Neuronal stem cell (in vitro differentiated cells): ENCODE data around the gene MUC4.
A peak's percentile ranks its signal among the peaks of the same experiment; 100 is the strongest.
"Not testable (repeated sequence)": the region's sequence is repeated elsewhere in the genome, so short reads cannot be mapped to it uniquely, and the experiment has no call there.

Experiments used
- DNase-seq: peaks from one replicate; pipeline ENCODE4 v3.0.0-alpha.2; 2013; ENCODE audit warnings: low spot score
- H2AFZ ChIP-seq: one replicate; pipeline ENCODE4 v1.6.1; 2013; ENCODE audit warnings: mild to moderate bottlenecking, low read length, inconsistent platforms
- H2AK5ac ChIP-seq: 2 replicates; pipeline ENCODE4 v1.6.1; 2013; ENCODE audit warnings: low read depth, mild to moderate bottlenecking, inconsistent platforms, low read length, moderate library complexity, mixed read lengths
- H2BK120ac ChIP-seq: 2 replicates; pipeline ENCODE4 v1.6.1; 2013; ENCODE audit warnings: low read depth, mild to moderate bottlenecking, inconsistent platforms, low read length, moderate library complexity, mixed read lengths
- H2BK12ac ChIP-seq: one replicate; pipeline ENCODE4 v1.6.1; 2013; ENCODE audit warnings: low read length, inconsistent platforms
- H2BK15ac ChIP-seq: 2 replicates; pipeline ENCODE4 v1.6.1; 2013; ENCODE audit warnings: mild to moderate bottlenecking, low read length, inconsistent platforms, mixed read lengths
- H2BK5ac ChIP-seq: one replicate; pipeline ENCODE4 v1.6.1; 2013; ENCODE audit warnings: inconsistent platforms, mild to moderate bottlenecking, low read length, moderate library complexity
- H3K14ac ChIP-seq: one replicate; pipeline ENCODE4 v1.6.1; 2013; ENCODE audit warnings: low read length, inconsistent platforms
- H3K18ac ChIP-seq: 2 replicates; pipeline ENCODE4 v1.6.1; 2013; ENCODE audit warnings: low read length, inconsistent platforms
- H3K23ac ChIP-seq: 2 replicates; pipeline ENCODE4 v1.6.1; 2013; ENCODE audit warnings: low read depth, mild to moderate bottlenecking, mixed read lengths, low read length, inconsistent platforms; ENCODE audit not compliant: poor library complexity
- H3K27ac ChIP-seq: replicated peaks from 3 replicates; pipeline ENCODE4 v1.5.1; 2013; ENCODE audit warnings: low read length, inconsistent platforms
- H3K27me3 ChIP-seq, 3 experiments: 2 replicates each; pipeline ENCODE4 v1.6.1; 2013; ENCODE audit warnings: low read length in 3 of 3, mild to moderate bottlenecking in 2 of 3, inconsistent platforms in 1 of 3, low read depth in 1 of 3, mixed read lengths in 1 of 3, moderate library complexity in 1 of 3; ENCODE audit not compliant: control insufficient read depth in 3 of 3, insufficient read depth in 3 of 3
- H3K36me3 ChIP-seq, 2 donors: replicated peaks in 1 of 2; 2 replicates each; pipeline ENCODE4 v1.6.1; 2013; ENCODE audit warnings: low read length in 2 of 2; ENCODE audit not compliant: control insufficient read depth in 2 of 2, insufficient read depth in 2 of 2
- H3K4ac ChIP-seq: 2 replicates; pipeline ENCODE4 v1.6.1; 2013; ENCODE audit warnings: inconsistent platforms, mild to moderate bottlenecking, low read length, moderate library complexity
- H3K4me1 ChIP-seq, 2 donors: 1 replicate in 1 of 2; 2 replicates in 1 of 2; pipeline ENCODE4 v1.6.1; 2013; ENCODE audit warnings: low read length in 2 of 2, low read depth in 1 of 2; ENCODE audit not compliant: control insufficient read depth in 2 of 2, insufficient read depth in 1 of 2
- H3K4me2 ChIP-seq: one replicate; pipeline ENCODE4 v1.6.1; 2013; ENCODE audit warnings: mild to moderate bottlenecking, low read length, inconsistent platforms; ENCODE audit not compliant: insufficient read depth, poor library complexity, severe bottlenecking
- H3K4me3 ChIP-seq, 2 donors: 2 replicates each; pipeline ENCODE4 v1.5.1; 2013; ENCODE audit warnings: low read length in 2 of 2, mild to moderate bottlenecking in 2 of 2, inconsistent platforms in 1 of 2, moderate library complexity in 1 of 2
- H3K79me1 ChIP-seq: one replicate; pipeline ENCODE4 v1.6.1; 2013; ENCODE audit warnings: low read depth, mild to moderate bottlenecking, inconsistent platforms, low read length, moderate library complexity
- H3K9ac ChIP-seq: one replicate; pipeline ENCODE4 v1.6.1; 2013; ENCODE audit warnings: mild to moderate bottlenecking, low read depth, low read length, inconsistent platforms; ENCODE audit not compliant: poor library complexity
- H3K9me3 ChIP-seq, 2 donors: replicated peaks in 1 of 2; 2 replicates each; pipeline versions ENCODE3 to v1.6.1; 2013; ENCODE audit warnings: low read length in 2 of 2, mild to moderate bottlenecking in 2 of 2, inconsistent platforms in 1 of 2, low read depth in 1 of 2, mixed read lengths in 1 of 2, moderate library complexity in 1 of 2; ENCODE audit not compliant: control insufficient read depth in 2 of 2, insufficient read depth in 1 of 2
- H4K8ac ChIP-seq: one replicate; pipeline ENCODE4 v1.6.1; 2013; ENCODE audit warnings: low read depth, mild to moderate bottlenecking, inconsistent platforms, low read length, moderate library complexity
- H4K91ac ChIP-seq: one replicate; pipeline ENCODE4 v1.6.1; 2013; ENCODE audit warnings: low read length, low read depth, mild to moderate bottlenecking, inconsistent platforms; ENCODE audit not compliant: poor library complexity
- WGBS, 2 donors: extraction: QIAGEN DNeasy Blood & Tissue Kit; methylation state at CpG; one replicate each; pipeline ENCODE4 v1.1.7; 2013; ENCODE audit warnings: missing lambda C conversion rate in 2 of 2, mixed read lengths in 1 of 2; ENCODE audit not compliant: insufficient read length in 2 of 2, insufficient replicate concordance in 1 of 2; ENCODE audit errors: extremely low coverage in 2 of 2; 5-methylcytosine and 5-hydroxymethylcytosine counted together

The MUC4 gene

GRCh38 chr3:195739561-195740111 lies 72.1 kb downstream of the MUC4 start:
- H3K27ac ChIP-seq = no peak overlapping the region
- H2BK15ac ChIP-seq = no peak overlapping the region
- no peak for DNase-seq
- no peak overlapping the region for H3K4ac ChIP-seq
- no CpG with 5 or more reads among the region's 13 CpGs for WGBS, 2 donors
- no peak overlapping the region for H4K91ac ChIP-seq
- H2BK12ac ChIP-seq = no peak overlapping the region
- no peak overlapping the region for H3K18ac ChIP-seq
- H3K27me3 ChIP-seq = peaks cover 0 to 26% (median 0%) of the 10 kb centered on the region in 3 experiments
- no peak overlapping the region for H3K23ac ChIP-seq
- no peak overlapping the region for H4K8ac ChIP-seq
- H3K14ac ChIP-seq = no peak overlapping the region
- H2AFZ ChIP-seq = no peak overlapping the region
- H3K9ac ChIP-seq = no peak overlapping the region
- H3K36me3 ChIP-seq = no peaks in the 10 kb centered on the region
- no peak overlapping the region for H3K4me2 ChIP-seq
- H2BK5ac ChIP-seq = no peak overlapping the region
- peak overlapping the region in 1 of 2 donors; percentile 7 for H3K4me3 ChIP-seq
- H3K4me1 ChIP-seq = peaks cover 0 to 1% of the 10 kb centered on the region in 2 donors
- H2AK5ac ChIP-seq = no peak overlapping the region
- no peaks in the 10 kb centered on the region for H3K79me1 ChIP-seq
- no peak overlapping the region for H2BK120ac ChIP-seq
- H3K9me3 ChIP-seq = no peaks in the 10 kb centered on the region

DNA sequence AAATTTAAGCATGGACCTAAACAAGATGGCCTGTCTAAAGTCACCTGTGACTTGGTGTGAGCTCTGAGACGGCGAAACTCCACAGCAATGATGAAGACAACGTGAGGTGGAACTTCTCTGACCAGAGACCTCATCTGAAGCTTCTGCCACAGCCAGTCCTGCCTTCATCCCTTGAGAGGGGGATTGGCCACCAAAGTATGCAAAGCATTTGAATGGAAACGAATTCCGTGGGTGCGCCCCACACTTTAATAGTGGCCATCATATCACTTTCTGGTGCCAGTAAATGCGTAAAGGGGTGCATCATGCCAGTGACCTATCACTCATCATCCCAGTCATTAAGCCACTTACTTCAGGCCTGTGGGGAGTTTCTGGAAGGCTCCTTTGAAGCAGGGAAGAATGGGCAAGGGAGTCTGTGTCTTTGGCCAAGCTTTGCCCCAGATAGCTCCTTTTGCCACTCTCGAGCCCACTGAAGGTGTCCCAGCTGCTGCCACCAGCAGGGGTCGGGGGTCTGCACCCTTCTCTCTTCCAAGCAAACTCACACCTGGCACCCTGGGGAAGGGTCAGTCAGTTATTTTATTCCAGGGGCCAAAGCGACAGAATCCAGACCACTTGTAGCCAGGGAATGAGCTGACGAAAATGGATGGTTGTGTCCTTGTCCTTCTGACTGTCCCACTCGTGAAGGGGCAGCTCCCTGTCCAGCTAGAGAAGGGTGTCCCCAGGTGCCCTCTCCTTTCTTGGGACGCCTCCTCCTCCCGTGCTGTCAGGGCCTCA lies 73.3 kb downstream of the MUC4 start:
- Histone ChIP-seq H2BK12ac (no peak overlapping the region), H3K27me3 (peaks cover 0 to 26% (median 0%) of the 10 kb centered on the region in 3 experiments), H3K18ac (no peak overlapping the region), H3K9me3 (no peaks in the 10 kb centered on the region), H4K8ac (no peak overlapping the region), H3K4me3 (no peak overlapping the region), H3K4ac (no peak overlapping the region), H2BK15ac (no peak overlapping the region), H3K4me2 (no peak overlapping the region), H3K36me3 (no peaks in the 10 kb centered on the region), H3K9ac (no peak overlapping the region), H3K27ac (no peak overlapping the region), H2AK5ac (no peak overlapping the region), H2AFZ (no peak overlapping the region), H3K23ac (no peak overlapping the region), H3K4me1 (peaks cover 0 to 1% of the 10 kb centered on the region in 2 donors), H3K14ac (no peak overlapping the region), H2BK120ac (no peak overlapping the region), H2BK5ac (no peak overlapping the region), H4K91ac (no peak overlapping the region), H3K79me1 (no peaks in the 10 kb centered on the region)
- no CpG with 5 or more reads among the region's 14 CpGs for WGBS, 2 donors
- DNase-seq = no peak

DNA sequence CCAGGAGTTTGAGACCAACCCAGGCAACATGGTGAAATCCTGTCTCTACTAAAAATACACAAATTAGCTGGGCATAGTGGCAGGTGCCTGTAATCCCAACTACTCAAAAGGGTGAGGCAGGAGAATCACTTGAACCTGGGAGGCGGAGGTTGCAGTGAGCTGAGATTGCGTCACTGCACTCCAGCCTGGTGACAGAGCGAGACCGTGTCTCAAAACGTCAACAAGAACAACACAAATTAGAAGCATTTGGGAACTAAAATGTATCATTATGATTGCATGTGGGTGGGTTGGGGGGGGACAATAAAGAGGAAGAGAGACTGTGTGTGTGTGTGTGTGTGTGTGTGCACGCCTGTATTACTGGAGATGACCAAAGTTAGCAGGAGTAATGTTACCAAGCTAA lies 73.9 kb downstream of the MUC4 start:
- H3K4me3 ChIP-seq, H3K4me2 ChIP-seq, H4K8ac ChIP-seq, DNase-seq, H2BK15ac ChIP-seq, H2AK5ac ChIP-seq, H3K79me1 ChIP-seq, H3K23ac ChIP-seq, H3K14ac ChIP-seq, H3K9me3 ChIP-seq, H3K18ac ChIP-seq, H2BK120ac ChIP-seq, H3K9ac ChIP-seq, H3K4ac ChIP-seq, H4K91ac ChIP-seq, H2BK5ac ChIP-seq, H2AFZ ChIP-seq, H3K4me1 ChIP-seq, H3K36me3 ChIP-seq, H2BK12ac ChIP-seq, H3K27ac ChIP-seq: not testable (repeated sequence)
- H3K27me3 ChIP-seq = peaks cover 0 to 32% (median 0%) of the 10 kb centered on the region in 3 experiments
- WGBS, 2 donors = no CpG with 5 or more reads among the region's 6 CpGs

GRCh38 chr3:195736866-195737490 lies 74.8 kb downstream of the MUC4 start:
- peaks cover 0 to 32% (median 0%) of the 10 kb centered on the region in 3 experiments for H3K27me3 ChIP-seq
- WGBS, 2 donors = no CpG with 5 or more reads among the region's 12 CpGs
- no peak overlapping the region for H2AK5ac ChIP-seq
- H2BK12ac ChIP-seq = no peak overlapping the region
- H4K91ac ChIP-seq = no peak overlapping the region
- no peak overlapping the region for H3K4me2 ChIP-seq
- no peak overlapping the region for H3K9ac ChIP-seq
- no peak overlapping the region for H2BK120ac ChIP-seq
- no peak overlapping the region for H3K27ac ChIP-seq
- no peak overlapping the region for H3K4me3 ChIP-seq
- no peaks in the 10 kb centered on the region for H3K79me1 ChIP-seq
- H3K4me1 ChIP-seq = peaks cover 0 to 5% of the 10 kb centered on the region in 2 donors
- no peak overlapping the region for H2BK5ac ChIP-seq
- no peak overlapping the region for H3K23ac ChIP-seq
- H3K18ac ChIP-seq = no peak overlapping the region
- no peak for DNase-seq
- H2AFZ ChIP-seq = no peak overlapping the region
- H4K8ac ChIP-seq = no peak overlapping the region
- no peak overlapping the region for H3K14ac ChIP-seq
- H3K4ac ChIP-seq = no peak overlapping the region
- H3K9me3 ChIP-seq = no peaks in the 10 kb centered on the region
- H3K36me3 ChIP-seq = no peaks in the 10 kb centered on the region
- no peak overlapping the region for H2BK15ac ChIP-seq
